Ovary (tissue), 9 donors: ENCODE measurements around the gene ARFIP1. TPM values are rescaled to one million over a fixed set of nuclear protein-coding genes. Genes with fewer than 3 reads are reported as not detected.

Source experiments
- DNase-seq, 5 donors: peaks; one replicate each; pipeline ENCODE4 v3.0.0-alpha.2; 2019 to 2020
- H3K27ac ChIP-seq, 2 donors: fragments of 200-600 bp; one replicate each; pipeline versions ENCODE4 v1.5.1 to v1.8.0; 2019 to 2022
- H3K27me3 ChIP-seq: fragments of 200-600 bp; one replicate; pipeline ENCODE4 v1.8.0; 2022
- H3K36me3 ChIP-seq: fragments of 200-600 bp; sonication (generic); one replicate; pipeline ENCODE4 v1.5.1; 2019
- H3K4me1 ChIP-seq: one replicate; pipeline ENCODE4 v1.8.1; 2013; ENCODE audit warnings: mild to moderate bottlenecking, moderate library complexity; ENCODE audit not compliant: insufficient read depth
- H3K4me3 ChIP-seq: fragments of 200-600 bp; sonication (generic); one replicate; pipeline ENCODE4 v1.5.1; 2017
- H3K9me3 ChIP-seq, 2 donors: fragments of 200-600 bp in 1 of 2; sonication (generic) in 1 of 2; one replicate each; pipeline versions ENCODE4 v1.5.1 to v1.8.1; 2013 to 2019; ENCODE audit warnings: mild to moderate bottlenecking in 1 of 2, moderate library complexity in 1 of 2
- CTCF ChIP-seq, 3 donors: fragments of 450-650 bp in 2 of 3; fragments of 200-600 bp in 1 of 3; IDR thresholded peaks; one replicate each; pipeline versions ENCODE4 v1.5.1 to v1.8.0; 2016 to 2022; ENCODE audit warnings: antibody characterized with exemption in 3 of 3, mild to moderate bottlenecking in 1 of 3
- EP300 ChIP-seq: sonication (generic); formaldehyde crosslinking; IDR thresholded peaks from one replicate; pipeline ENCODE4 v1.6.1; 2017; ENCODE audit warnings: antibody characterized with exemption
- POLR2A ChIP-seq: fragments of 450-650 bp; IDR thresholded peaks from one replicate; pipeline ENCODE4 v1.6.1; 2017; ENCODE audit warnings: antibody characterized with exemption, mild to moderate bottlenecking, moderate library complexity
- WGBS, 3 donors: extraction: QIAGEN DNeasy Blood & Tissue Kit in 1 of 3; methylation state at CpG; one replicate each; pipeline versions ENCODE4 v1.1.5 to v1.1.7; 2013 to 2017; 5-methylcytosine and 5-hydroxymethylcytosine counted together
- intact Hi-C, 4 donors: fragments of 100-400 bp; cut with DNase I; formaldehyde crosslinking; loops; one replicate each; pipeline versions ENCODE4 v1.11.0 to v1.15.1; 2022 to 2023
- polyA plus RNA-seq, 2 donors: library from polyadenylated mRNA; stranded (reverse); fragments of 200-250 nt in 1 of 2; fragments of 350-450 nt in 1 of 2; fragmentation: Illumina TruSeq in 1 of 2; extraction: RNeasy Lipid Tissue Mini Kit (QIAGEN cat#74804) in 1 of 2; gene quantifications; one replicate each; pipeline ENCODE4 v1.2.3, GENCODE V29; 2013 to 2014
- total RNA-seq, 7 donors: library from RNA; depleted of rRNA in 2 of 7; stranded (reverse); fragments of >200 nt in 2 of 7; fragmentation: NEBNext Ultra II Directional in 3 of 7; extraction: Animal tissue kit (Norgen Biotek cat#: 25700) in 3 of 7; gene quantifications; one replicate each; pipeline versions ENCODE4 v1.1.0 to v1.2.4, GENCODE V29; 2016 to 2023
- donor health status: DM: no; HTN: no; CAD: no; lungs with moderate emphysema.
- donor health status: DM: no; HTN: no; CAD: no.
- donor health status: Bipolar disorder and iron deficiency.
- donor health status: DM: yes; HTN: yes; CAD: no.
- donor health status: DM: no; HTN: no; CAD: no.
- donor health status: DM: yes; HTN: yes; CAD: no.

ARFIP1 gene
- total and polyA plus RNA-seq, 9 donors, result 15.6 to 47.4 (median 29.8) TPM

- Histone ChIP-seq H3K4me1 (no peaks in the 10 kb centered on the region), H3K4me3 (no peak overlapping the region), H3K36me3 (no peaks in the 10 kb centered on the region), H3K27me3 (no peaks in the 10 kb centered on the region), H3K9me3 (no peaks in the 10 kb centered on the region), H3K27ac (no peak overlapping the region)
- TF ChIP-seq CTCF (IDR thresholded peaks at IDR 0.05), result no peak
- DNase-seq, result no peak
- intact Hi-C loops, result no loop called here
- 61 to 77% (median 64%) methylated on average over 3 of the region's 3 CpGs for WGBS, 3 donors
Observed at GRCh38 chr4:152951348-152951747, 171.6 kb downstream of the ARFIP1 start.

GRCh38 chr4:152953514-152953913, 173.8 kb downstream of the ARFIP1 start:
- no peaks in the 10 kb centered on the region for H3K36me3 ChIP-seq
- no peak for TF ChIP-seq CTCF (IDR thresholded peaks at IDR 0.05)
- TF ChIP-seq POLR2A, result no peak
- no peak for TF ChIP-seq EP300
- intact Hi-C loops, result no loop called here
- H3K4me3 ChIP-seq, result no peak overlapping the region
- no peaks in the 10 kb centered on the region for H3K27me3 ChIP-seq
- peaks cover 12% of the 10 kb centered on the region for H3K4me1 ChIP-seq
- 92 to 95% (median 94%) methylated on average over 3 of the region's 3 CpGs for WGBS, 3 donors
- no peak overlapping the region for H3K27ac ChIP-seq
- DNase-seq, result no peak
- no peaks in the 10 kb centered on the region for H3K9me3 ChIP-seq

GRCh38 chr4:152954741-152955140, 175.0 kb downstream of the ARFIP1 start:
- Histone ChIP-seq H3K27me3 (no peaks in the 10 kb centered on the region), H3K9me3 (no peaks in the 10 kb centered on the region), H3K36me3 (no peaks in the 10 kb centered on the region), H3K4me1 (peaks cover 12% of the 10 kb centered on the region), H3K4me3 (no peak overlapping the region), H3K27ac (no peak overlapping the region)
- TF ChIP-seq EP300 (no peak), POLR2A (no peak), CTCF (IDR thresholded peaks at IDR 0.05) (no peak)
- DNase-seq, result no peak
- 90 to 94% (median 92%) methylated on average over 1 of the region's 1 CpG for WGBS, 3 donors
- intact Hi-C loops, result no loop called here

GRCh38 chr4:152956147-152956546, 176.4 kb downstream of the ARFIP1 start:
- 52 to 57% (median 52%) methylated on average over 2 of the region's 2 CpGs for WGBS, 3 donors
- DNase-seq, result no peak
- Histone ChIP-seq H3K9me3 (no peaks in the 10 kb centered on the region), H3K27ac (no peak overlapping the region), H3K27me3 (no peaks in the 10 kb centered on the region), H3K4me1 (peaks cover 15% of the 10 kb centered on the region), H3K36me3 (no peaks in the 10 kb centered on the region), H3K4me3 (no peak overlapping the region)
- intact Hi-C loops, result no loop called here
- TF ChIP-seq EP300 (no peak), CTCF (IDR thresholded peaks at IDR 0.05) (no peak), POLR2A (no peak)
